Activated CD4-positive, alpha-beta T cell treated with anti-CD3 and anti-CD28 coated beads, Interleukin-2, Interleukin-4, amounts not matched to agents 100 ng/mL and 50 ng/mL, durations not matched to agents 16 hours and 8 hours (primary cell): ENCODE results near the gene RAB3A.

Experiments used
- DNase-seq: peaks from one replicate; pipeline ENCODE4 v3.0.0-alpha.2; 2020; ENCODE audit warnings: low spot score

The RAB3A gene

GRCh38 chr19:18197306-18197705 lies 6.5 kb downstream of the RAB3A start:
- DNase-seq, result no peak

DNA sequence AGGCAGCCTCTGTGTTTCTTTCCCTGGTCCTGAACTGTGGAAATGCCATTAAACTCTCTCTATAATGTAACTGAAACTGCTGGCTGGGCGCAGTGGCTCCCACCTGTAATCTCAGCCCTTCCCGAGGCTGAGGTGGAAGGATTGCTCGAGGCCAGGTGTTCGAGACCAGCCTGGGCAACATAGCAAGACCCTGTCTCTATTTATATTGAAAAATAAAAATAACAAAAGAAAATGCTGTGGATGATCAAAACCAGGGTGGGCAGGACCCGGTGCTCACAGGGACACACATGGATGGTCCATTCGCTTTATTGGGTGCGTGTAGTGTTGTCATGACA lies 7.4 kb downstream of the RAB3A start:
- DNase-seq, result no peak

DNA sequence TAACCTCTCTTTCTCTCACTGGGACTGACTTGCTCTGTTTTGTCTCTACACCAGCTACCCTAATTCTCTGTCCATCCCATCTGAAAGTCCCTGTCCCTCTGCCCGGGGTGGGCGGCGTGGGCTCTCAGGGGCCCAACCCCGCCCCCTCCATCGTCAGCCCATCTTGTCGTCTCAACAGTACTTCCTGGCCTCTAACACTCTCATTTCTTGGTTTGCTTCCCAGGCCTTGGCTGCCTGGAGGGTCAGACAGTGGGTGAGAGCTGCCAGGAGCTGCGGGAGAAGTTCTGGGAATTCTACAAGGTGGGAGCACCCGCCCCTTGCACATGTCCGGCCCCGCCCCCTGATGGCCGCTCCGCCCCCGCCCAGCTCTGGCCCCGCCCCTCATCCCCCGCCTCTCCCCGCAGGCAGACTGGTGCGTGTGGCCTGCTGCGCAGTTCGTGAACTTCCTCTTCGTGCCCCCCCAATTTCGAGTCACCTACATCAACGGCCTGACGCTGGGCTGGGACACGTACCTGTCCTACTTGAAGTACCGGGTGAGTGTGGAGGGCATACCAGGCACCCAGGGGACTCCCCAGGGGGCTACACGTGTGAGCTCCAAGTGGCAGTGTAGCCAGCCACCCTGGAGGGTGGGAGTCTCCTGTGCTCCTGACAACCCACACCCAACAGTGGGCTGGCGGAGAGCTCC lies 9.1 kb downstream of the RAB3A start:
- DNase-seq, result no peak

GRCh38 chr19:18194181-18194530 lies 9.7 kb downstream of the RAB3A start:
- DNase-seq, result no peak

- DNase-seq, result no peak
Observed at GRCh38 chr19:18193388-18194180, 10.3 kb downstream of the RAB3A start.

- peak; percentile 100 for DNase-seq
Observed at GRCh38 chr19:18192673-18193387, 11.0 kb downstream of the RAB3A start, which contains the start of gene MPV17L2. MPV17L2 (plus strand) TSS chr19:18193218; CDS start chr19:18193282, 64 bp downstream.

GRCh38 chr19:18191640-18192062 lies 12.2 kb downstream of the RAB3A start:
- DNase-seq, result no peak

- DNase-seq, result no peak
Observed at GRCh38 chr19:18190278-18190677, 13.6 kb downstream of the RAB3A start.

- no peak for DNase-seq
Observed at GRCh38 chr19:18185538-18185937, 18.3 kb downstream of the RAB3A start.

GRCh38 chr19:18183529-18183928 lies 20.3 kb downstream of the RAB3A start:
- no peak for DNase-seq

GRCh38 chr19:18179957-18180356 lies 23.9 kb downstream of the RAB3A start:
- DNase-seq, result no peak

DNA sequence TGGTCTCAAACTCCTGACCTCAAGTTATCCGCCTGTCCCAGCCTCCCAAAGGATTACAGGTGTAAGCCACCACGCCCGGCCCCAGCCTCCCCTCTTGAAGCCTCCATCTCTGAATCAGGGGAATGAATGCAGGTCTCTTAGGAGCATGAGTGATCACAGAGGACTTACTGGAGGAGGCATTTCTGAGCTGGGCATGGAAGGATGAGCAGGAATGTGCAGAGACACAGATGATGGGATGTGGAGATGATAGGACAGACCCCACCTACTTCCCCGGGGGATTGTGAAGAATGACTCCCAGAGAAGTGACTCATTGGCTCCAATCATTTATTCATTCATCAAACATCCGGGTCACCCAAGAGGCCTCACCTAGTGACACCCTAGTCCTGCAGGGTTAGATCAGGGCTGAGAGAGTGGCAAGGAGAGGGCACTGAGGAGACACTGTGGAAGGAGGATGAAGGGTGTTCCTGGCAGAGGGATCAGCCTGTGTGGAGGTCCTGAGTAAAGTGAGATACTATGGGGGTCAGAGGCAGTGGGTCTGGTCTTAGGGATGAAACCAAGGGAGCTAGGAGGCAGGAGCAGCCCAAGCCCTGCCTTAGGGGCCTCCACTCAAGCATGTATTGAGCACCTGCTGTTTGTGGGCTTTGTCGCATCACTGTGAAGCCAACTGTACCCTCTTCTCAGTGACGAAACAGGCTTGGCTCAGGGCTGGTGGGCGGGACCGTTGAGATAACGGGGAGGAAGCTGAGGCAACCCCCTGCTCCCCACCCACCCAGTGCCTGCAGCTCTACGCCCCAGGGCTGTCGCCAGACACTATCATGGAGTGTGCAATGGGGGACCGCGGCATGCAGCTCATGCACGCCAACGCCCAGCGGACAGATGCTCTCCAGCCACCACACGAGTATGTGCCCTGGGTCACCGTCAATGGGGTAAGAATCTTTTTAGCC lies 27.2 kb downstream of the RAB3A start:
- no peak for DNase-seq

- DNase-seq, result no peak
Observed at GRCh38 chr19:18174983-18175382, 28.9 kb downstream of the RAB3A start.

DNA sequence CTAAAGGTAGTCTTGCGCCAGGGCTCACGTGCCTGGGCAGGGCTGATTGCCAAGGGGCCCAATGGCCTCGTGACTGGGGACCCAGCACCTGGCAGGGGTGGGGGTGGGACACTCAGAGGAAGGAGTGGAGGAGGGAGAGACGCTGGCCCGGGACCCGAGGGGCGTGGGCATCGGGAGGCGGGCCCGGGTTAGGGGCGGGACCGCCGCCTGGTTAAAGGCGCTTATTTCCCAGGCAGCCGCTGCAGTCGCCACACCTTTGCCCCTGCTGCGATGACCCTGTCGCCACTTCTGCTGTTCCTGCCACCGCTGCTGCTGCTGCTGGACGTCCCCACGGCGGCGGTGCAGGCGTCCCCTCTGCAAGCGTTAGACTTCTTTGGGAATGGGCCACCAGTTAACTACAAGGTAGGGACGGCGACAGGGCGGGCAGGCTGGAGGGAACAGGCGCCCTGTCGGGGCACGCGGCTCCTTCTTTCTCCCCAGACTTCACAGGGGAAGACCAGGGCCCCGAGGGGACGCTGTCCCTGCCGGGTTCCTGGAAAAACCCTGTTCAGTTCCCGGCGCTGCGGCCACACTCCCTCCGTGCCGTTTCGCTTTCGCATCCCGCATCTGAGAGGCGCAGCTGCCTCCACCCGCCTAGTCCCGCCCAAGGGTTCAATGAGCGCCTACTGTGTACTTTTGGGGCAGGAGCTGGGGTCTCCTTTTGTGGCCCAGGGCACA lies 30.1 kb downstream of the RAB3A start, which contains the start of gene IFI30:
Gene IFI30 (plus strand): TSS at position 242 of the 717 bp plus-strand sequence. CDS start 29 bp downstream, at position 271.
- DNase-seq, result peak; percentile 66

GRCh38 chr19:18173054-18173571 lies 30.7 kb downstream of the RAB3A start:
- no peak for DNase-seq

DNA sequence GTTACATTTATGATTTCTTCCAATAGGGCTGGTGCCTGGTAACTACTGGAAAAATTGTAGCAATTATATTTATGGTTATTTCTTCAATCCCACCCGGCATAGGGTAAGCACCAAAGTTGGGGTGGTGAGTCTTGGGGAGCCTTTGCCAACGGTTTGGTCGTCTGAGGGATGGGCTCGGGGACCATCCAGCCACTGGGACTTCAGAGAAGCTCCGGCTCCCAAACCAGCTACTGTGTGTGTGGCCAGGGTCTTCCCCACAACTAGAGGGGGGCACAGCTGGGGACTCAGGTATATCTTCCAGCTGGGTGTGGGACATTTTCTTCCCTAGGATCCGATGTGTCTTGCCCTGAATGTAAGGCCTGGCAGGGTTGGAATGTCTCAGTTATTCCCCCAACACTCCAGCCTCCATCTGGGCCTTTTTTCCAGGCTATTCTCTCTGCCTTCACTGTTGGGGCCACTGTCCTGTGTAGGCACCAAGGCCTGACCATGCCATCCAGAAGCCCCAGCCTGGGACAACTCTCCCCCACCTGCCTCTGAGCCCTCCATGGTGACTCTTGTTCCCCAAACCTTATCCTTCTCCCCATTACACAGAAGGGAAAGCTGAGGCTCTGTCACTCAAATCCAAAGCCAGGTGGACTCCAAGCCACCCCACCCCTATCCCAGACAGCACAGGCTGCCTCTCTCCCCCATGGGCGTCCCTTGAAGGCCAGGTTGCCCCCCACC lies 31.4 kb downstream of the RAB3A start:
- DNase-seq, result no peak

DNA sequence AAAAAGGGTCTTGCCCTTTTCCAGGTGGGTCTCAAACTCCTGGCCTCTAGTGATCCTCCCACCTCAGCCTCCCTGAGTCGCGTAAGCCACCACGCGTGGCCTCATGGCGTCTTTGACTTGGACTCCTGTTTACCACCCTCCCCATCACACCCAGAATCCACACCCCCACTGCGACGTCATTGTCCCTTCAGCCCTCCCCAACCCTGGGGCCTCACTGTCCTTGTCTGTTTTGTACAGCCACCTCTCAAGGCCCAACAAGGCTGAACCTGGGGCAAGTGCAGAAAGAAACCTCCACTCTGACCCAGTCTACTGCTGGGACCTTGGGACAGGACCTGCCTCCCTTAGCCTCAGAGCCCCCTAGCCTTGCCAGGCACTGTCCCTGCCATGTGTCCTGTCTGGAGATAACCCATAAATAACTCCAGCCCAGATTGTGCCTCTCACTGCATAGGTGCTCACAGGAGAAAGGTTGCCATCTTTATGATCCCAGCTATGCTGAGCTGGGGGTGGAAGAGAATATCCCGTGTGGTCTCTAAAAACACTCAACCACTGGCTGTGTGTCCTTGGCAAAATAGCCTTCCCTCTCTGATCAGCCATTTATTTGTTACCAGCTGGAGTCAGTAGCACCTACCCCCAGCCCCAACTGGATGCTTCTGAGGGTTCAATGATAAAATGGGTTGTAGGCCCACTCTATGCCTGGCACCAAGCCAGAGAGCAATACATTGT lies 32.1 kb downstream of the RAB3A start:
- no peak for DNase-seq

DNA sequence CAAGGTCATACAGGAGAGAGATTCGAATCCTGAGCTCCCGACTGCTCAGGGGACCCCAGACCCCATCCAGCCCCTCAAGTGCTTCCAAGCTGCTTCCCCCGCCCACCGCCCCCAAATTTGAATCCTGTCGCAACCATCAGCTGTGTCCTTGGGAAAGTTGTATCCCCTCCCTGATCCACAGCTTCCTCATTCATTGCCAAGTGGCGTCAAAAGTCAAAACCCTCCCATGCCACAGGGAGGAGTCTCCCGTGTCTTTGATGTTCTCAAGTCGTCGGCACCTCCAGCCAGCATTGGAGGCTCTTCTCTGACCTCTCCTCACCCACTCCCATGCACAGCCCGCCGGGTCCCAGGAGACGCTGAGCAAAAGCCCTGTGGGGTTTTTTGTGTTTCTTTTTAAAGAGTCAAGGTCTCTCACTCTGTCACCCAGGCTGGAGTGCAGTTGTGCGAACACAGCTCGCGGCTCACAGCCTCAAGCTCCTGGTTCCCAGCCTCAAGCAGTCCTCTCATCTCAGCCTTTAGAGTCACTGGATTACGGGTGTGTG lies 33.1 kb downstream of the RAB3A start:
- no peak for DNase-seq
